PC-9 (cell line): Measurements from ENCODE around the gene PAH. TPM values are rescaled to one million over a fixed set of nuclear protein-coding genes. Genes with fewer than 3 reads are reported as not detected.

Experiments used
- BruUV-seq: library from RNA; stranded (reverse); fragments of 400-500 nt; replicated peaks from 2 replicates; lab custom pipeline; 2021; lab: Mats Ljungman, UMichigan
- CTCF ChIA-PET: fragments of 300-600 bp; sonication (Branson Sonifier 250); formaldehyde crosslinking; loops from one replicate; lab custom pipeline; 2022; ENCODE audit warnings: antibody characterized with exemption; lab: Charles Lee
- POLR2A ChIA-PET: fragments of 300-600 bp; sonication (Branson Sonifier 250); formaldehyde crosslinking; loops from one replicate; lab custom pipeline; 2022; ENCODE audit warnings: antibody characterized with exemption; ENCODE audit not compliant: unreplicated experiment; lab: Charles Lee
- DNase-seq, 2 experiments: peaks; one replicate each; pipeline versions ENCODE4 v3.0.0 to v3.0.0-alpha.2; 2015 to 2022; ENCODE audit warnings: mixed read lengths in 1 of 2
- H2AFZ ChIP-seq: fragments of 200-600 bp; sonication (generic); 2 replicates; pipeline ENCODE4 v1.8.1; 2017; ENCODE audit warnings: antibody characterized with exemption
- H3F3A ChIP-seq: fragments of 200-600 bp; sonication (generic); 2 replicates; pipeline ENCODE4 v1.8.1; 2017; ENCODE audit warnings: antibody characterized with exemption, mild to moderate bottlenecking, low read depth; ENCODE audit not compliant: insufficient read depth
- H3K27ac ChIP-seq: fragments of 200-600 bp; sonication (generic); 2 replicates; pipeline ENCODE4 v1.6.1; 2016; ENCODE audit warnings: mixed run types
- H3K27me3 ChIP-seq: fragments of 200-600 bp; sonication (generic); 2 replicates; pipeline ENCODE4 v1.6.1; 2016; ENCODE audit warnings: low read depth, mixed run types; ENCODE audit not compliant: insufficient read depth
- H3K36me3 ChIP-seq: fragments of 200-600 bp; sonication (generic); 2 replicates; pipeline ENCODE4 v1.6.1; 2016; ENCODE audit warnings: low read depth, mixed run types
- H3K4me1 ChIP-seq: fragments of 200-600 bp; sonication (generic); replicated peaks from 2 replicates; pipeline ENCODE4 v1.6.1; 2016; ENCODE audit warnings: mixed run types; ENCODE audit not compliant: insufficient read depth
- H3K4me2 ChIP-seq: fragments of 200-600 bp; sonication (generic); 2 replicates; pipeline ENCODE4 v1.6.1; 2017; ENCODE audit warnings: mixed run types
- H3K4me3 ChIP-seq: fragments of 200-600 bp; sonication (generic); 2 replicates; pipeline ENCODE4 v1.6.1; 2016; ENCODE audit warnings: mixed run types
- H3K79me2 ChIP-seq: fragments of 200-600 bp; sonication (generic); 2 replicates; pipeline ENCODE4 v1.6.1; 2017; ENCODE audit warnings: low read depth, mixed run types
- H3K9me2 ChIP-seq: fragments of 200-600 bp; sonication (generic); 2 replicates; pipeline ENCODE4 v1.8.1; 2017; ENCODE audit warnings: mild to moderate bottlenecking; ENCODE audit not compliant: insufficient read depth
- H3K9me3 ChIP-seq: fragments of 200-600 bp; sonication (generic); 2 replicates; pipeline ENCODE4 v1.8.1; 2016; ENCODE audit warnings: low read depth; ENCODE audit not compliant: insufficient read depth
- H4K20me1 ChIP-seq: fragments of 200-600 bp; sonication (generic); 2 replicates; pipeline ENCODE4 v1.8.1; 2017; ENCODE audit not compliant: insufficient read depth
- CTCF ChIP-seq: fragments of 200-600 bp; sonication (generic); conservative IDR thresholded peaks from 2 replicates; pipeline ENCODE4 v1.6.1; 2017; ENCODE audit warnings: mixed run types, antibody characterized with exemption, mild to moderate bottlenecking, moderate library complexity
- EZH2 ChIP-seq: fragments of 200-600 bp; sonication (generic); IDR thresholded peaks from 2 replicates; pipeline ENCODE4 v1.8.0; 2017; ENCODE audit warnings: antibody characterized with exemption, low read depth
- intact Hi-C: fragments of 100-400 bp; cut with micrococcal nuclease; formaldehyde crosslinking; loops from one replicate; pipeline ENCODE4 v1.10.0; 2022; ENCODE audit not compliant: unreplicated experiment
- total RNA-seq: library from RNA; stranded (reverse); gene quantifications from 2 replicates; pipeline ENCODE4 v1.2.3, GENCODE V29; 2021

PAH gene
- total RNA-seq, 1 experiment from 2014 or later, result not detected

GRCh38 chr12:102964872-102965271 lies 47.8 kb upstream of the PAH start:
- H4K20me1 ChIP-seq, result no peaks in the 10 kb centered on the region
- POLR2A ChIA-PET, result no interaction called here
- H3K27ac ChIP-seq, result no peak overlapping the region
- no peaks in the 10 kb centered on the region for H3K79me2 ChIP-seq
- BruUV-seq, result no TSS peak
- H3K36me3 ChIP-seq, result no peaks in the 10 kb centered on the region
- CTCF ChIA-PET, result no interaction called here
- H3K9me3 ChIP-seq, result no peaks in the 10 kb centered on the region
- no peaks in the 10 kb centered on the region for H3K9me2 ChIP-seq
- intact Hi-C loops, result no loop called here
- no peaks in the 10 kb centered on the region for H3F3A ChIP-seq
- no peak overlapping the region for H2AFZ ChIP-seq
- peaks cover 64% of the 10 kb centered on the region for H3K27me3 ChIP-seq
- no peak overlapping the region for H3K4me3 ChIP-seq
- no peak overlapping the region for H3K4me2 ChIP-seq
- H3K4me1 ChIP-seq, result no peaks in the 10 kb centered on the region
- no peak for DNase-seq
- TF ChIP-seq CTCF (no peak), EZH2 (no peak)

- H4K20me1 ChIP-seq, result no peaks in the 10 kb centered on the region
- H3K4me2 ChIP-seq, result no peak overlapping the region
- no peak overlapping the region for H3K4me3 ChIP-seq
- intact Hi-C loops, result no loop called here
- no peak overlapping the region for H2AFZ ChIP-seq
- no peaks in the 10 kb centered on the region for H3F3A ChIP-seq
- H3K27me3 ChIP-seq, result peaks cover 64% of the 10 kb centered on the region
- H3K9me3 ChIP-seq, result no peaks in the 10 kb centered on the region
- POLR2A ChIA-PET, result no interaction called here
- no peaks in the 10 kb centered on the region for H3K36me3 ChIP-seq
- CTCF ChIA-PET, result no interaction called here
- H3K79me2 ChIP-seq, result no peaks in the 10 kb centered on the region
- no peaks in the 10 kb centered on the region for H3K4me1 ChIP-seq
- DNase-seq, result no peak
- H3K27ac ChIP-seq, result no peak overlapping the region
- no peaks in the 10 kb centered on the region for H3K9me2 ChIP-seq
- BruUV-seq, result no TSS peak
- no peak for TF ChIP-seq CTCF
- no peak for TF ChIP-seq EZH2
Observed at GRCh38 chr12:102963796-102964195, 46.8 kb upstream of the PAH start.

GRCh38 chr12:102962986-102963385 lies 45.9 kb upstream of the PAH start:
- no peak overlapping the region for H3K27ac ChIP-seq
- H3K27me3 ChIP-seq, result peaks cover 63% of the 10 kb centered on the region
- H3F3A ChIP-seq, result no peaks in the 10 kb centered on the region
- no peak overlapping the region for H3K4me3 ChIP-seq
- no peak overlapping the region for H3K4me2 ChIP-seq
- intact Hi-C loops, result no loop called here
- DNase-seq, result no peak
- CTCF ChIA-PET, result no interaction called here
- TF ChIP-seq EZH2 (no peak), CTCF (no peak)
- no peaks in the 10 kb centered on the region for H3K9me3 ChIP-seq
- H3K79me2 ChIP-seq, result no peaks in the 10 kb centered on the region
- H3K36me3 ChIP-seq, result no peaks in the 10 kb centered on the region
- H3K9me2 ChIP-seq, result no peaks in the 10 kb centered on the region
- no peaks in the 10 kb centered on the region for H3K4me1 ChIP-seq
- POLR2A ChIA-PET, result no interaction called here
- H4K20me1 ChIP-seq, result no peaks in the 10 kb centered on the region
- H2AFZ ChIP-seq, result no peak overlapping the region
- BruUV-seq, result no TSS peak
